Stimulated activated effector memory CD8-positive, alpha-beta T cell treated with anti-CD3 and anti-CD28 coated beads, Interleukin-12 subunit alpha, Interleukin-12 subunit beta, amount 100 ng/mL, for 72 hours (primary cell): ENCODE data around the gene HDAC4.
"Not testable (repeated sequence)": the region's sequence is repeated elsewhere in the genome, so short reads cannot be mapped to it uniquely, and the experiment has no call there.

Experiments used
- ATAC-seq: fragments of 150-1000 bp; cut with Tn5 transposase; 2 replicates; pipeline ENCODE4 v1.10.0; 2021
- DNase-seq, 2 donors: peaks; one replicate each; pipeline ENCODE4 v3.0.0; 2021 to 2022; ENCODE audit warnings: low spot score in 2 of 2
- H3K27ac Mint-ChIP-seq: one replicate; pipeline ENCODE4 v1.8.0; 2022; ENCODE audit warnings: mild to moderate bottlenecking, mixed read lengths
- H3K36me3 Mint-ChIP-seq: one replicate; pipeline ENCODE4 v1.8.0; 2022; ENCODE audit warnings: mild to moderate bottlenecking, mixed read lengths
- H3K4me1 Mint-ChIP-seq: one replicate; pipeline ENCODE4 v1.8.0; 2022; ENCODE audit warnings: mixed read lengths
- H3K4me3 Mint-ChIP-seq: one replicate; pipeline ENCODE4 v1.8.0; 2022; ENCODE audit warnings: mild to moderate bottlenecking, mixed read lengths
- H3K9me3 Mint-ChIP-seq: one replicate; pipeline ENCODE4 v1.8.0; 2022; ENCODE audit warnings: mixed read lengths

The HDAC4 gene

DNA sequence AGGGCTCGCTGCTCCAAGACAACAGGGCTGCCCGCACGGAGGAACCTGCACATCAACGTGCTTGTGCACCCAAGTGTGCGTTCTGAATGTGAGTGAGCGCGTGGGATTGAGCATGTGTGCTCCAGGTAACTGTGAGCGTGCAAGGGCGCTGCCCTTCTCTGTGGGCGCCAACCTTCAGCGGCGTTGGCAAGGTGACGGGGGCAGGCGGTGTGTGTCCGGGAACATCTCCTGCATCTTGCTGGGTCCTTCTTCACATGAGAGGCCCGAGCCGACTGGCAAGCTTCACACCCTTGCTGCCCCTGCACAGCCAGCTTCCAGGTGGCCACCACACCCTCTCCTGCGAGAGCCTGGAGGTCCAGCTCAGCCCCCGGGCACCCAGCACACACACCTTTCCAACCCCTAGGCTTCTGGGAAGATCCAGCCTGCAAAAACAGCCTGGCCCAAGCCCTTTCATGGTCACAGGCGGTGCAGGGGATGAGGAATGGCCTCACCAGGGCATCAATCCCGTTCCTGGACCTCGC is 220.9 kb downstream of the HDAC4 start:
- Mint-ChIP-seq H3K4me3 (no peak overlapping the region), H3K27ac (no peak overlapping the region), H3K9me3 (peaks cover 4% of the 10 kb centered on the region), H3K4me1 (peaks cover 13% of the 10 kb centered on the region), H3K36me3 (peaks cover 22% of the 10 kb centered on the region)
- ATAC-seq, result no peak
- DNase-seq, result no peak

DNA sequence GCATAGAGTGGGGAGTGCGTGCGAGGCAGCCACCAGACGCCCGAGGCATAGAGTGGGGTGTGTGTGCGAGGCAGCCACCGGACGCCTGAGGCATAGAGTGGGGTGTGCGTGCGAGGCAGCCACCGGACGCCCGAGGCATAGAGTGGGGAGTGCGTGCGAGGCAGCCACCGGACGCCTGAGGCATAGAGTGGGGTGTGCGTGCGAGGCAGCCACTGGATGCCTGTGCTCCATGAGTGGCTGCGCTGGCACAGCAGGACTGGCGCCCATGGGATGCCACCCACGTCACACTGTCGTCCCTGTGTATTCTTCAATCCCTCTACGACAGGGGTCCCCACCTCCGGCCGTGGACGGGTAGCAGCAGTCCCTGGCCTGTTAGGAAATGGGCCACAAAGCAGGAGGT is 221.9 kb downstream of the HDAC4 start:
- DNase-seq, result no peak

DNA sequence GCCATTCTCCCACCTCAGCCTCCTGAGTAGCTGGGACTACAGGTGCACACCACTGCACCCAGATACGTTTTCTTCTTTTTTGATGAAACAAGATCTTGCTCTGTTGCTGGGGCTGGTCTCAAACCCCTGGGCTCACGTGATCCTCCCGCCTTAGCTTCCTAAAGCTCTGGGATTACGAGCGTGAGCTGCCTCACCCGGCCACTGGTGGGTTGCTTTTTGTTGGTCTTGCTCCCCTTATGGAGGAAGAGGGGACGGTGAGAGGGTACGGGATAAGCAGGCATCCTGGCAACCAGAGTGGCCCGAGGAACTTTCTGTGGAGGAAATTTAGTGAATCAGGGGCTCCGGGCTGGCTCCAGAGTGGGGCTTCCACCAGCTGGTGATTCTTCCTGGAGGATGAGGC is 222.3 kb downstream of the HDAC4 start:
- H3K36me3 Mint-ChIP-seq, result peaks cover 16% of the 10 kb centered on the region
- peak overlapping the region; percentile 70 for H3K27ac Mint-ChIP-seq
- ATAC-seq, result no peak
- H3K4me1 Mint-ChIP-seq, result peaks cover 7% of the 10 kb centered on the region
- H3K4me3 Mint-ChIP-seq, result no peak overlapping the region
- peaks cover 12% of the 10 kb centered on the region for H3K9me3 Mint-ChIP-seq
- DNase-seq, result no peak

More for the DNA sequence above, 221.9 kb downstream of the HDAC4 start:
- H3K9me3 Mint-ChIP-seq, result peaks cover 11% of the 10 kb centered on the region
- peaks cover 12% of the 10 kb centered on the region for H3K4me1 Mint-ChIP-seq
- ATAC-seq, result no peak
- peak overlapping the region; percentile 70 for H3K27ac Mint-ChIP-seq
- H3K36me3 Mint-ChIP-seq, result peaks cover 20% of the 10 kb centered on the region
- H3K4me3 Mint-ChIP-seq, result no peak overlapping the region

DNA sequence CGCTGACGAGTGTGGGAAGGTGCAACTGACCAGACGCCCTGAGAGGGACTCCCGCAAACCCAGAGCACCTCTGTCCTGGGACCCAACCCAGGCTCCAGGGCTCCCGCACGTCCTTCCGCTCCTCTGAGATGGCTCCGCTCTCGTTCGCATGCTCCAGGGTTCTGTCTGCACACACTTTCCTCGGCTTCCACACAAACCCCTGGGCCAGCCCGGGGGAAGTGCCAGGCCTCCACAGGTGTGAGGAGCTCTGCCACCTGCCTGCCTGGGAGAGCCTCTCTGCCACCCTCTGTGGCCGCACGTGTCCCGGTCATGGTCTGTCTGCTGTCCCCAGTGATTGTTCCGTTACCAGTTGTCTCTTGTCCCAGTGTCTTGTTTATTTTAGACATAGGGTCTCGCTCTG is 222.9 kb downstream of the HDAC4 start:
- Mint-ChIP-seq H3K4me3 (no peak overlapping the region), H3K27ac (peak overlapping the region; percentile 70), H3K9me3 (peaks cover 12% of the 10 kb centered on the region), H3K36me3 (peaks cover 15% of the 10 kb centered on the region), H3K4me1 (peaks cover 5% of the 10 kb centered on the region)
- no peak for ATAC-seq
- no peak for DNase-seq

DNA sequence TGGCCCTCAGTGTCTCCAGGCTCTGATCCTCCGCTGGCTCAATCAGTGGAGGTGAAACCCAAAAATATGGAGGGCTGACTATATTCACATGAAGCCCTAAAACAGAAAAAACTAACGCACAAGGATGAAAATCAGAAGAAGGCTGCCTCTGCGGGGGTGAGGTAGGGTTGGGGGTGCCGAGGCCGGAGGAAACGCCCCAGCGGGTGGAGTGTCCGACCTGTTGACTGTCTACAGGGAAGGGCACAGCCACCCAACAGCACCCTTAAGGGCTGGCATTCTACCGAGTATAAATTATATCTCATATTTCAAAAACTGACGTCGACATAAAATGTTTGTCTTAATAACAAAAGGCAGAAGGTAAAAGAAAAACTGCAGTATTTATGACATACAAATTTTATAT is 223.5 kb downstream of the HDAC4 start:
- DNase-seq, result no peak
- H3K4me3 Mint-ChIP-seq, result no peak overlapping the region
- H3K36me3 Mint-ChIP-seq, result peaks cover 11% of the 10 kb centered on the region
- H3K9me3 Mint-ChIP-seq, result peaks cover 17% of the 10 kb centered on the region
- no peak overlapping the region for H3K27ac Mint-ChIP-seq
- ATAC-seq, result no peak
- peaks cover 5% of the 10 kb centered on the region for H3K4me1 Mint-ChIP-seq

DNA sequence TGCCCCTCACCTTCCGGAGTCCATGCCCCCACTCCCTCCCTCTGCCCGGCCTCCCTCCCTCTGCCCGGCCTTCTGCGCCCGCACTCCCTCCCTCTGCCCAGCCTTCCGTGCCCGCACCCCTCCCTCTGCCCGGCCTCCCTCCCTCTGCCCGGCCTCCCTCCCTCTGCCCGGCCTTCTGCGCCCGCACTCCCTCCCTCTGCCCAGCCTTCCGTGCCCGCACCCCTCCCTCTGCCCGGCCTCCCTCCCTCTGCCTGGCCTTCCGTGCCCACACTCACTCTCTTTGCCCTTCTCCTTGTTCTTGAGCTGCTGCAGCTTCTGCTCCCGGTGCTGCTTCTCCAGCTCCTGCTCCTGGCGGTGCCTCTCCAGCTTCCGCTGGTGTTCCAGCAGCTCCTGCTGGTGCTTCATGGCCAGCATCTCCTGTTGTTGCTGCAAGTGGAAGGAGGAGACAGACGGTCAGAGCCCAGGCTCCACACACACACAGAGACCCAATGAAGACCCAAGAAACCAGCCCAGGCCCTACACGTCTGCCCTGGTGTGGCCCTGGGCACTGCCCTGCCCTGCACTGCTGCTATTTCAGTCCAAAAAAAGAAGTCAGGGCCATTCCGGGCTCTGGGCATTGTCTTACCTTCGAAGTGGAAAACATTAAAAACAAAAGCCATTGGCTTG is 224.5 kb downstream of the HDAC4 start:
- not testable (repeated sequence) for H3K4me1 Mint-ChIP-seq, DNase-seq, H3K27ac Mint-ChIP-seq, H3K4me3 Mint-ChIP-seq, ATAC-seq
- Mint-ChIP-seq H3K36me3 (peaks cover 16% of the 10 kb centered on the region), H3K9me3 (peaks cover 22% of the 10 kb centered on the region)

DNA sequence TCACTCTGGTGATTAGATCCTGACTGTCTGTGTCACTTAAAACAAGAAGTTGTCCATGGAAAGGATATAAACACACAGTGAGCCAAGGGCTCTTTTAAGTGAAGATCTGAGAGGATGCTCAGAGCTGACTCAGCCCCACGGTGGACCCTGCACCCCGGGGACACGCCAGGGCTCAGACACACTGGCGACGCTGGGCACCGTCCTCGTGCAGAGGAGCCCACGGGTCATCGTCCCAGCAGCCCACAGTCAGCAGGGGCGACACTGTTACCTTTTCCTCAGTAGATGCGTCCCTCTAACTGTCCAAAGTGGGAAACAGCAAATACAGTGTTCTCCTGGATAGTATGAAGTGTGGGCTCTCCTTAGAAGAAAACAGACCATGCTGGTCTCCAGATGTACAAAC is 225.6 kb downstream of the HDAC4 start:
- no peak for ATAC-seq
- peaks cover 26% of the 10 kb centered on the region for H3K9me3 Mint-ChIP-seq
- no peak overlapping the region for H3K4me3 Mint-ChIP-seq
- H3K36me3 Mint-ChIP-seq, result peaks cover 23% of the 10 kb centered on the region
- H3K4me1 Mint-ChIP-seq, result peaks cover 5% of the 10 kb centered on the region
- no peak overlapping the region for H3K27ac Mint-ChIP-seq
- DNase-seq, result no peak

DNA sequence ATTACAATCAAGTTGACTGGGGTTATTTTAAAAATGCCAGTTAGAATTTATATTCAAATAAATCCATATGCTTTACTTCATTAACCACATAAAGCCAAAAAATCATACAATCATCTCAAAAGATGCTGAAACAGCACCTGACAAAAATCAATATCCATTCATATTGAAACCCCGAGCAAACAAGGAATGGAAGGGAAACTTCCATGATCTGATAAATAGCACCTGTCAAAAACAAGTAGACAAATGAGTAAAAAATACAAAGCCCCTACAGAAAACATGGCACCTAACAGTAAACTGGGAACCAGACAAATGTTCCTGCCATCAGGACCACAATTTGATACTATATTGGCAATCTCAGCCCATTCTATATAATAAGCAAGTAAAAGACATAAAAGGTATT is 227.5 kb downstream of the HDAC4 start:
- Mint-ChIP-seq H3K9me3 (peaks cover 26% of the 10 kb centered on the region), H3K4me3 (no peak overlapping the region), H3K4me1 (peaks cover 5% of the 10 kb centered on the region), H3K27ac (no peak overlapping the region), H3K36me3 (peaks cover 29% of the 10 kb centered on the region)
- ATAC-seq, result no peak
- DNase-seq, result no peak

DNA sequence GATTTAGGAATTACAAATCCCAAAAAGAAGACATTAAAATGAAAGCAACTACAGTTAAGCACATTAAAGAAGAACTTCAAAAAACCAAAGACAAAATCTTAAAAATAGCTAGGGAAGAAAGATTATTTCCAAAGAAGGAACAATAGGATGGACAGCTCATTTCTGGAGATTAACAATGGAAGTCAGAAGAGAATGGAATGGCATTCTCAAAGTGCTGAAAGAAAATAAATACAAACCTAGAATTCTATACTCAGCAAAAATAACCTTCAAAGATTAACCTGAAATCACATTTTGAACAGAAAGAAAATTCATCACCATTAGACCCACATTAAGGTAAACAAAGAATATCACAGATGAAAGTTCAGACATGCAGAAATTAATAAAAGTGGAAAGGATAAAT is 229.2 kb downstream of the HDAC4 start:
- Mint-ChIP-seq H3K27ac (no peak overlapping the region), H3K4me3 (no peak overlapping the region), H3K36me3 (peaks cover 44% of the 10 kb centered on the region), H3K4me1 (no peaks in the 10 kb centered on the region), H3K9me3 (peaks cover 23% of the 10 kb centered on the region)
- DNase-seq (no peak), ATAC-seq (no peak)

DNA sequence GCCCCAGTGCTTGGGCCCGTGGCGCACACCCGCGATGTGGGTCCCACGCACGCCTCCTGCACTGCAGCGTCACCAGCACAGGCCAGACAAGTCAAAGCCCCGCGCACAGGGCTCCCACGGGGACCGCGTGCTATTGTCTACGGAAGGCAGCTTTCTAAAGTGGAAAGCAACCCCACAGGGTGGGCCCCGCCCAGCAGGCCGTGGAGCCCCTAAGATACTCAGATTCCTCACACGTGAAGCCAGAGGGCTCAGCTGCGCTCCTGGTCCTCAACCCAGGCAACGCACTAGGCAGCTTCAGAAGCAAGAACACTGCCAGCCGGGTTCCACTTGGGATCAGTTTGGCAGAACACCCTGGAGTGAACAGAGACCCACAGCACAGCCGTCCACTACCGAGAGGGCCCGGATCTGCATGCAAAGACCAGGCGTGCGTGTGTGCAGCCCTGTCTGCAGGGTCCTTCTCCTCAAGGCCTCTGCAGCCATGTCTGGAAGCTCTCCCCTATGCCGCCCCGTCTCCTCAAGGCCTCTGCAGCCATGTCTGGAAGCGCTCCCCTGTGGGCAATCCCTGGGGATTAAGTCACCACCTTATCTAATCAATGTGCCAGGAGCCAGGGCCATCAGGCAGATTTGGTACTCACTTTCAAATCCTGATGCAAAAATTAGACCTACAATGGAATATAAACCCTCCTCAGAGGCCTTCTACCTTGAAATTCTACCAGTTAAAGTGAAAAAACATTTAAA is 231.3 kb downstream of the HDAC4 start:
- peaks cover 19% of the 10 kb centered on the region for H3K9me3 Mint-ChIP-seq

DNA sequence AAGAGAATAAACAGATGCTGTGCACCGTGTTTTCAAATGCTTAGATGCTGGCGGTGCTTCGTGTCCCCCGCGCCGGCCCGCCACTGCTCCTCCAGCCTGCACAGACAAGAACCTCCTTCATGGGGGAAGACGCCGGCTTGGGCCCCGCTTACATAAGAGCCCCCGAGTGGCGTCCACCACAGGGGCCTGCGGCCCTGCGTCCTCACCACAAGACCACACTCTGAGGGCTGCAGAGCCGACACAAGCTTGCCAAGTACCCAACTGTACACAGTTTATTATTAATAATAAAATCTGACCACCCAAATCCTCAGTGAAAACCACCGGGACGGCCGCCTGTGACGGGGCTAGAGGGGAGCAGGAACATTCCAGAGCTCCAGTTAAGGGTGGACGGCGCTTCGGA is 232.2 kb downstream of the HDAC4 start:
- DNase-seq (no peak), ATAC-seq (no peak)
- H3K4me1 Mint-ChIP-seq, result peaks cover 15% of the 10 kb centered on the region
- H3K36me3 Mint-ChIP-seq, result peaks cover 41% of the 10 kb centered on the region
- no peak overlapping the region for H3K4me3 Mint-ChIP-seq
- H3K9me3 Mint-ChIP-seq, result peaks cover 14% of the 10 kb centered on the region
- H3K27ac Mint-ChIP-seq, result no peak overlapping the region

More for the DNA sequence above, 231.3 kb downstream of the HDAC4 start:
- H3K4me1 Mint-ChIP-seq, result peaks cover 10% of the 10 kb centered on the region
- ATAC-seq, result no peak
- H3K4me3 Mint-ChIP-seq, result no peak overlapping the region
- H3K27ac Mint-ChIP-seq, result no peak overlapping the region
- H3K36me3 Mint-ChIP-seq, result peaks cover 38% of the 10 kb centered on the region
- no peak for DNase-seq

DNA sequence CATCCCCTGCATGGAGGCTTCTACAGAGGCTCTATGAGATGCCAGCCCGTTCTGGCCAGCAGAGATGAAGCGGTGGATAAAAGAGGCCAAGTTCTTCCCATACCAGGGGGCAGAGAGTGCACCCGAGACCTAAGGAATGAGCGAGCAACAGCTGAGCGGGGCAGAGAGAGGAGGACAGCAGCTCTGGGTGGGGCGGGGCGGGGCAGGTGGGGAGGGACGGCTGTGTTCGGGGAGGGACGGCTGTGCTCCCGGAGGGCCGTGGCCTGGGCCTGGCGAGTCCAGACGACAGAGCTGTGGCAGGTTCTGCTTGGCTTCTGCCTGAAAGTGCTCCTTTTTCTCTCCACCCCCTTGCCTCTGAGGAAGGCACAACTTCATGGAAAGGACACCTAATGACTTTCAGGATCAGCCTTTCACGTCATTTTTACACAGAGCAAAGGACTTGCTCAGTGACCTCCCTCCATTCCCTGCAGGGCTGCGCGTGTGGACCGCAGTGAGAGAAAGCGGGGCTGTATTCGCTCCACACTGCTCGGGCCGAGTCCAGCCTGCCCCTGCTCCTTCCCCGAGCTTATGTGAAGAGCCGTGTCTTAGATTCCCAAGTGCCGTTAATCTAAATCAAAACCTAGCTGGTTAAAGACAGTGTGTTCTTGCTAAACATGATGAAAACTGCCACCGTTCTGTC is 232.9 kb downstream of the HDAC4 start:
- Mint-ChIP-seq H3K27ac (no peak overlapping the region), H3K4me3 (no peak overlapping the region), H3K36me3 (peaks cover 48% of the 10 kb centered on the region), H3K9me3 (peaks cover 14% of the 10 kb centered on the region), H3K4me1 (peaks cover 15% of the 10 kb centered on the region)
- no peak for DNase-seq
- ATAC-seq, result no peak

DNA sequence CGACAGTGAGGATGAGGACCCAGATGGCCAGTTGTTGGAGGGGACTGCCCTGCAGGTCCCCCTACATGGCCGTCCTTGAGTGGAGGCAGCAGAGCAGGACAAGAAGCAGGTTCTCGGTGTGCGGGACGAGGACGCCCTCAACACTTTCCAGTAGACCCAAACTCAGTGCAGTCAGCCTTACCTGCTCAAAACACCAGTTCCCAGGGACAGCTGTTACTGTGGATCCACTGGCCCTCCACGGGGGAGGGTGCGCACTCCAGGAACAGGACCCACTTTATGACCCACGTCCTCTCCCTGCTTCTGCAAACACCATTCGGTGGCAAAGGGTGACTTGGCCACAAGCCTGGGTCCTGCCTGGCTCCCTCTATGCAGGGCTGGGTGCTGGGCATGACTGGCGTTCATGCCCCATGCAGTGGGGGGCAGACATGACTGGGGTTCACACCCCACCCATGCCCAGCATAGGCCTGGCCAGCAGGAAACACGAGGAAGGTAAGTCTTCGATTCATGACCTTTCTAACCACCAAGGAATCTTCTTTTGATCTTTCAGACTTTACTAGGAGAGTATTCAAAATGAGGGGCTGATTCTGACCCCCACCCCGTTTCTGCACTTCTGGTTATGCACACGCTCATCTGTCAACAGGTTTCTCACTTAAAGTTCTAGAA is 233.7 kb downstream of the HDAC4 start:
- no peak for DNase-seq
- Mint-ChIP-seq H3K9me3 (peaks cover 9% of the 10 kb centered on the region), H3K27ac (no peak overlapping the region), H3K36me3 (peaks cover 55% of the 10 kb centered on the region), H3K4me1 (peaks cover 15% of the 10 kb centered on the region), H3K4me3 (no peak overlapping the region)
- no peak for ATAC-seq

DNA sequence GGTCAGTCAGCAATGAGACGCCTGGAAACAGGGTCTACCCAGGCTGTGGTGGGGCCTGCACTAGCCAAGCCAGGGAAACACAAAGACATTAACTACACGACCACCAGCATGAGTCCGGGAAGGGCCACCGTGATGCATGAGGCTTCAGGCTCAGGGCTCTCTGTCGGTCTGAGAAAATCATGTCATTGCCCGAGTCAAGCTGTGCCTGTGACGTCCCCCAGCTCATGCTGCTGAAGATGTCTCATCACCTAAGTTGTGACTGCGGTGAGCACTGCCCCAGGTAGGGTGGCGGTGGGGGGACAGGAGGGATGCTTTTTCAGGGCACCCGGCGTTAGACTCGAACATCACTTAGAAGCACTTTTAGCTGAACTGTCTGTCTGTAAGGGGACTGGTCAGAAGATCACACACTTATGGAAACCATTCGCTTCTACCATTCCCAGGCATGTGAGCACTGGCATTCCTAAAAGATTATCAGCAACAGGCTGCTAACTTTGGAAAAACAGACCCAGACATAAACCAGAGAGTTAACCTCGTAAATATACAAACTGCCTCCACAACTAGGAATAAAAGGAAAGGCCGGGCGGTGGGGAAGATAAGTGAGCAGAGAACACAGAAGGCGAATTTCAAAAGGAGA is 234.5 kb downstream of the HDAC4 start:
- no peak overlapping the region for H3K4me3 Mint-ChIP-seq
- H3K9me3 Mint-ChIP-seq, result peaks cover 5% of the 10 kb centered on the region
- peaks cover 15% of the 10 kb centered on the region for H3K4me1 Mint-ChIP-seq
- no peak overlapping the region for H3K27ac Mint-ChIP-seq
- ATAC-seq, result no peak
- peaks cover 55% of the 10 kb centered on the region for H3K36me3 Mint-ChIP-seq
- DNase-seq, result no peak
